Ecto neural progenitor cell (in vitro differentiated cells): ENCODE results near the gene RAB8B.
"Not testable (repeated sequence)": the region's sequence is repeated elsewhere in the genome, so short reads cannot be mapped to it uniquely, and the experiment has no call there.

ENCODE experiments used
- DNase-seq: peaks from one replicate; pipeline ENCODE4 v3.0.0-alpha.2; 2018; ENCODE audit warnings: low spot score

RAB8B gene

GRCh38 chr15:63210151-63211091 is 21.0 kb downstream of the RAB8B start:
- DNase-seq: no peak

GRCh38 chr15:63211092-63211490 is 21.7 kb downstream of the RAB8B start:
- no peak for DNase-seq

DNA sequence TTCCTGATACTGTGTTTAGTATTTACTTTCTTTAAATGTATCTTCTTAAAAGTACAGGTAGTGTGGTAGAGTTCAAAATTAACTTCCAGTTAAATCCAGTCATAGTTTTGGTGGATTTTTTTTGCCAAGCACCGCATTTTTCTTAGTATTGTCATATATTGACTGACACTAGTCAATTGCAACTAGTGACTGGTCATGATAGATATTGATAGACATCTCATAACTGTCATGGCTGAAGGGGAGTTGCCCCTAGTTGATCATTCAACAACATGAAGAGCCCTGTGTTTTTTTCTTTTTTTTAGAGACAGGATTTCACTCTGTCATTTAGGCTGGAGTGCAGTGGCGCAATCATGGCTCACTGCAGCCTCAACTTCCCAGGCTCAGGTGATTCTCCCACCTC is 22.1 kb downstream of the RAB8B start:
- DNase-seq: no peak

DNA sequence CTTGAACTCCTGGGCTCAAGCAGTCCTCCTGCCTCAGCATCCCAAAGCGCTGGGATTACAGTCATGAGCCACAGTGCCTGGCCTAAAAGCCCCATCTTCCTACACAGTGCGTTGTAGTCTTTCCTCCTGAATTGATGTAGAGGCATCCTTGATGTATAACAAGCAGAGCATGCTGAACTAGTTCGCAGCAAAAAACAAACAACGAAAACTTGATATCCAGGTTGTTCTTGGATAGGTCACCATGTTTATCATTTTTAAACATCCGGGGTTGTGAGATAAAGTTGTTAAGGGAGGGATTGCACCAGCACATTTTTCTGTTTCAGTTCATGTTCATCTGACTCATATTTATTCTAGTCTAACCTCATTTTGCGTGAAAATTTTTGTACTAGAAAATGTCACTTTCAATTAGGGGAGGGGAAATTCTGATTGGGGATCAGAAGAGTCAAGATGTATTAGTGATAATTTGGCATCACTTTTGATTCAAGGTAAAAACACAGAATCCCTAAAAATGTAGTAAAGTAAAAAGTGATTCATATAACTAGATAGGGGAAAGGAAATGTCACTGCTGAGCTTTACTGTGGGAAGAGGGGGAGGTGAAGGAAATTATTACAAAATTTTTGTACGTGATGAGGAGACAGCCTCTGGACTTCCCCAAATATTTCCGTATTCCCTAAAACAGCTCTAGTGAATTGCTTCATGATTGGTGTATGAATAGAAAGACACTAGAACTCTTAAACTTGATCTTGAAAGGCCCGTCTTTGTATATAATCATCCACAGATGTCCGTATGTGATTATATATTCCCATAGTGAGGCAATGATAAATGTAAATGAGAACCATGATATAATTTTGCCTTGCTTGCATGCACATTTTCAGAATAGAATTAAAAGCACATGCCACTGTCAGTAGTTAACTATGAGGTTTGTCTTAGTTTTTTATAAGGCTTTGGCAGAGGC is 22.9 kb downstream of the RAB8B start:
- no peak for DNase-seq

DNA sequence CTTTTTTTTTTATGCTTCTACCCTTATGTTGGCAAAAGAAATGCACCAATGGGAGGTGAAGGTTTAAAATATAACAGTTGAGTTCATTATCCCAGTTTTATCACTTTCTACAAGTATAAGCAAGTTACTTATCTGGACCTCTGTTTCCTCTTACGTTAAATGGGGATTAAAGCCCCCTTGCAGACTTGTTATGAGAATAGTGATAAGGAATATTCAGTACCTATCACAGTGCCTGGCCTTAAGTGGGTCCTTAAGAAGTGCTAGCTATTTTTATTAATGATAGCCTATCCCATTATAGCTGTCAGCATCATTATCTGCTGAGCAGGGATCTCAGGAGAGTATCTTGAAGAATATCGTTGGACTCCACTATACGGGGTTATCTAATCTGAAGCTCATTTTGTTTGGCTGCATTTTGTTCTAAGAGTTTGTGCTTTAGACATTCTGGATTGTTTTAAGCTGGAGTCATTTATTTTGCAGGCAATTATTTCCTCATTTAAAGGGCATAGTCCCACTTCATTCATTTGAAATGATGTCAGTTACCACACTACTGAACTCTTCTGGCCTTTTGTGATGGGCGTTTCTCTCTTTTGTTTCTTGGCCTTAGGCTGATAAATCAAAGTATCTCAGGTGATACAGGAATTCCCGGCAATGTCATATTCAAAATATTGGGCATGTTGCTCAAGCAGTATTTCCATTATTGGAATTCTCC is 28.8 kb downstream of the RAB8B start:
- DNase-seq: no peak

- no peak for DNase-seq
Observed at GRCh38 chr15:63219196-63219710, 29.8 kb downstream of the RAB8B start.

DNA sequence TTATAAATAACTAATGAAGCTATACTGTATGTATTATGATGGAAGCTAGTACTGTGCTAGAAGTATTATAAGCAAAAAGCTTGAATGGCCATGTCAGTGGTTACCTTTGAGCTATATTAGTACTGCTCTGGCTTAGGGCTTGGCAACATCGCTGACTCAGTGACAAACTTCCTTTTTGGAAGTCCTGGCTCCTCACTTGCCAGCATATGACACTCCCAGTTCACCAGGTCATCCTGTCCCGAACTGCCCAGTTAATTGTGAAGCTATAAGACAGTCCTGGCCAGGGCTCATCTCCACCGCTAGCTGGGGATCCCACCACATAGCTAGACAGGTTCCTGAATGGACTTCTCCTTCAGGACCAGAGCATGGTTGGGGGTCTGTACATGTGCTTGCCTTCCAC is 31.9 kb downstream of the RAB8B start:
- no peak for DNase-seq

- no peak for DNase-seq
Observed at GRCh38 chr15:63223463-63223862, 34.1 kb downstream of the RAB8B start.

DNA sequence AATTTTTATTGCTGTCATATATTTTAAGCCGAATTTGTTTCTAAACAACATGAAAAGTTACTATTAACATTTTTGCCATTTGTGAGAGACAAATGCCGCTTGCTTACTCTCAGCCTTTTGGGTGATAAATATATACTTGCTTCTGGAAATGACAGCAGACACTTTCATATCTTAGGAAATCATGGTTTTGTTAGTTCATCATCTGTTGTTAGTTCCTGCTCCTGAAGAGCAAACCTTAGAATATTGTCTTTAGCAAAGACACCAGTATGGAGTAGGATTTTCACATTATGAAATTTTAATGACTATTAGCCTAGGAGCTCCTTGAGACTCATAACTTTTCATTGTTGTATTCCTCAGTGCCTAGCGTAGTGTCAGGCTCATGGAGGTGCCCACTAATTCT is 36.0 kb downstream of the RAB8B start:
- DNase-seq: no peak

- no peak for DNase-seq
Observed at GRCh38 chr15:63226155-63226883, 36.9 kb downstream of the RAB8B start.

- no peak for DNase-seq
Observed at GRCh38 chr15:63226966-63227401, 37.6 kb downstream of the RAB8B start.

DNA sequence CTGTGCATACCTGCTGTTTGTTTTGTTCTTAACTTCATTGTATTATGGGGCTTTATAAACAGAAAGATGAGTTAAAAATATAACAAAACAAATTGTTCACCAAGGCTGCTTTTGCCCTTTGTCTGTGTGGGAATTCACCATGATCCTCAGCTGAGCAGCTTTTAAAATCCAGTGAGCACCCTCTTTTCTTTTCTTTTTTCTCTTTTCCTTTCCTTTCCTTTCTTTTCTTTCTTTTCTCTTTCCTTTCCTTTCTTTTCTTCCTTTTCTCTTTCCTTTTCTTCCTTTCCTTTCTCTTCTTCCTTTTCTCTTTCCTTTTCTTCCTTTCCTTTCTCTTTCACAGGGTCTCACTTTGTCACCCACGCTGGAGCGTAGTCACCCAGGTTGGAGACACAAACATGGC is 38.3 kb downstream of the RAB8B start:
- DNase-seq: no peak

- no peak for DNase-seq
Observed at GRCh38 chr15:63231206-63231605, 41.8 kb downstream of the RAB8B start.

DNA sequence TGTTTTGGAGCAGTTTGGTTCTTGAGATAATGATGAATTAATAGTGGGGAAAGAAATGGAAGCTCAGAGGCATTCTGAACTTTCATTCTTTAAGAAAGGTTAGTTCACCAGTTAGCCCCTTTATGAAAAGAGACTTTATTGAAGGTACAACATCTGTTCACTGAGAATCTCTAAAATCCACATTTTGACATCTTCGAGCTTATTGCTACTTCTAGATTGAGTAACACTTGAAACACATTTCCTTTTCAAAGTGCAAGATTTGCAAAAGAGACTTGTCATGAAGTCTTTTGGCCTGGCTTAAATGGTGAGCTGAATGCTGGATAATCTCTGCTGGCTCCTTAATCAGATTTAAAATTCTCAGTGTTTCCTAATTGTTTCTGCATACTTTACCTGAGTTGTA is 42.3 kb downstream of the RAB8B start:
- DNase-seq: no peak

GRCh38 chr15:63232405-63232804 is 43.0 kb downstream of the RAB8B start:
- DNase-seq: no peak

- no peak for DNase-seq
Observed at GRCh38 chr15:63232943-63233342, 43.5 kb downstream of the RAB8B start.

- no peak for DNase-seq
Observed at GRCh38 chr15:63233667-63234423, 44.4 kb downstream of the RAB8B start.

GRCh38 chr15:63234451-63234870 is 45.1 kb downstream of the RAB8B start:
- DNase-seq: no peak

- DNase-seq: no peak
Observed at GRCh38 chr15:63236272-63236671, 46.9 kb downstream of the RAB8B start.

DNA sequence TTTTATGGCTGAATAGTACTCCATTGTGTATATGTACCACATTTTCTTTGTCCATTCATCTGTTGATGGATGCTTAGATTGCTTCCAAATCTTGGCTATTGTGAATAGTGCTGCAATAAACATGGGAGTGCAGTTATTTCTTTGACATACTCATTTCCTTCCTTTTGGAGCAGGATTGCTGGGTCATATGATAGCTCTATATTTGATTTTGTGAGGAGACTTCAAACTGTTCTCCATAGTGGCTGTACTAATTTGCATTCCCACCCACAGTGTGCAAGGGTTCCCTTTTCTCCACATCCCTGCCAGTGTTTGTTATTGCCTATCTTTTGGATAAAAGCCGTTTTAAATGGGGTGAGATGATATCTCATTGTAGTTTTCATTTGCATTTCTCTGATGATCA is 47.7 kb downstream of the RAB8B start:
- DNase-seq: not testable (repeated sequence)
